WTC11 (cell line): ENCODE measurements around the gene USP20. TPM values are rescaled to one million over a fixed set of nuclear protein-coding genes. Genes with fewer than 3 reads are reported as not detected.

Experiments
- ATAC-seq: fragments of 200-7000 bp; cut with Tn5 transposase; 2 replicates; pipeline ENCODE4 v1.10.0; 2021; ENCODE audit warnings: mild to moderate bottlenecking, moderate library complexity
- CTCF ChIA-PET: fragments of 300-600 bp; sonication (Branson Sonifier 250); formaldehyde crosslinking; loops from one replicate; lab custom pipeline; 2021; ENCODE audit warnings: antibody characterized with exemption; lab: Charles Lee
- POLR2A ChIA-PET: fragments of 350-600 bp; sonication (Branson Sonifier 250); formaldehyde crosslinking; loops from one replicate; lab custom pipeline; 2021; ENCODE audit warnings: antibody characterized with exemption; lab: Charles Lee
- DNase-seq: peaks from one replicate; pipeline ENCODE4 v3.0.0; 2021; ENCODE audit warnings: low spot score
- H3K27ac Mint-ChIP-seq: 2 replicates; pipeline ENCODE4 v1.8.0; 2021; ENCODE audit warnings: mixed read lengths
- H3K27me3 Mint-ChIP-seq: 2 replicates; pipeline ENCODE4 v1.8.0; 2021; ENCODE audit warnings: low read depth, mild to moderate bottlenecking, moderate library complexity, mixed read lengths
- H3K36me3 Mint-ChIP-seq: 2 replicates; pipeline ENCODE4 v1.8.0; 2021; ENCODE audit warnings: mixed read lengths
- H3K4me1 Mint-ChIP-seq: 2 replicates; pipeline ENCODE4 v1.8.0; 2022; ENCODE audit warnings: mixed read lengths
- H3K4me3 Mint-ChIP-seq: 2 replicates; pipeline ENCODE4 v1.8.0; 2021; ENCODE audit warnings: mild to moderate bottlenecking, moderate library complexity, mixed read lengths
- H3K9me3 Mint-ChIP-seq: 2 replicates; pipeline ENCODE4 v1.8.0; 2021; ENCODE audit warnings: mixed read lengths
- AFF4 ChIP-seq: sonication (generic); formaldehyde crosslinking; IDR thresholded peaks from 2 replicates; pipeline ENCODE4 v1.8.1; 2023; ENCODE audit warnings: mild to moderate bottlenecking, missing genetic modification reagents, borderline replicate concordance
- ATF6 ChIP-seq: sonication (generic); formaldehyde crosslinking; IDR thresholded peaks from 2 replicates; pipeline ENCODE4 v1.8.1; 2023; ENCODE audit warnings: mild to moderate bottlenecking, missing genetic modification reagents
- CREB1 ChIP-seq: sonication (generic); formaldehyde crosslinking; IDR thresholded peaks from 2 replicates; pipeline ENCODE4 v1.8.0; 2023; ENCODE audit warnings: mild to moderate bottlenecking, missing genetic modification reagents
- E2F1 ChIP-seq: sonication (generic); formaldehyde crosslinking; IDR thresholded peaks from 2 replicates; pipeline ENCODE4 v1.8.0; 2022; ENCODE audit warnings: mild to moderate bottlenecking, missing genetic modification reagents
- E2F5 ChIP-seq: sonication (generic); formaldehyde crosslinking; IDR thresholded peaks from 2 replicates; pipeline ENCODE4 v1.8.1; 2022; ENCODE audit warnings: mild to moderate bottlenecking, moderate library complexity, missing genetic modification reagents
- ELF4 ChIP-seq: sonication (generic); formaldehyde crosslinking; IDR thresholded peaks from 2 replicates; pipeline ENCODE4 v1.8.1; 2022; ENCODE audit warnings: low read depth, mild to moderate bottlenecking, moderate library complexity, missing genetic modification reagents
- JAZF1 ChIP-seq: fragments of 250-450 bp; sonication (Bioruptor Pico); IDR thresholded peaks from 2 replicates; pipeline ENCODE4 v1.9.0; 2021; ENCODE audit warnings: moderate library complexity, mild to moderate bottlenecking, inconsistent platforms
- MAX ChIP-seq: sonication (generic); formaldehyde crosslinking; IDR thresholded peaks from 2 replicates; pipeline ENCODE4 v1.8.0; 2022; ENCODE audit warnings: mild to moderate bottlenecking, missing genetic modification reagents
- MXD4 ChIP-seq: fragments of 250-450 bp; sonication (Bioruptor Pico); IDR thresholded peaks from 2 replicates; pipeline ENCODE4 v1.8.0; 2021; ENCODE audit warnings: mild to moderate bottlenecking, moderate library complexity, borderline replicate concordance
- NR1H2 ChIP-seq: sonication (generic); formaldehyde crosslinking; IDR thresholded peaks from 2 replicates; pipeline ENCODE4 v1.9.0; 2021; ENCODE audit warnings: mild to moderate bottlenecking, moderate library complexity, missing genetic modification reagents
- RELA ChIP-seq: sonication (generic); formaldehyde crosslinking; IDR thresholded peaks from 2 replicates; pipeline ENCODE4 v1.8.1; 2022; ENCODE audit warnings: missing genetic modification reagents, mild to moderate bottlenecking, borderline replicate concordance
- RORB ChIP-seq: fragments of 250-450 bp; sonication (Bioruptor Pico); IDR thresholded peaks from 2 replicates; pipeline ENCODE4 v1.9.0; 2021; ENCODE audit warnings: mild to moderate bottlenecking
- SMAD4 ChIP-seq: sonication (generic); formaldehyde crosslinking; IDR thresholded peaks from 2 replicates; pipeline ENCODE4 v1.8.0; 2022; ENCODE audit warnings: mild to moderate bottlenecking, missing genetic modification reagents
- TEAD4 ChIP-seq: sonication (generic); formaldehyde crosslinking; IDR thresholded peaks from 2 replicates; pipeline ENCODE4 v1.8.0; 2022; ENCODE audit warnings: mild to moderate bottlenecking, missing genetic modification reagents
- USF2 ChIP-seq: sonication (generic); formaldehyde crosslinking; IDR thresholded peaks from 2 replicates; pipeline ENCODE4 v1.8.1; 2023; ENCODE audit warnings: mild to moderate bottlenecking, missing genetic modification reagents, moderate library complexity
- ZBTB21 ChIP-seq: sonication (generic); formaldehyde crosslinking; IDR thresholded peaks from 2 replicates; pipeline ENCODE4 v1.8.1; 2023; ENCODE audit warnings: mild to moderate bottlenecking, missing genetic modification reagents, borderline replicate concordance
- ZMAT4 ChIP-seq: fragments of 250-450 bp; sonication (Bioruptor Pico); IDR thresholded peaks from 2 replicates; pipeline ENCODE4 v1.9.0; 2021; ENCODE audit warnings: mild to moderate bottlenecking
- ZNF263 ChIP-seq: sonication (generic); formaldehyde crosslinking; IDR thresholded peaks from 2 replicates; pipeline ENCODE4 v1.8.1; 2022; ENCODE audit warnings: low read depth, mild to moderate bottlenecking, moderate library complexity, missing genetic modification reagents
- ZNF396 ChIP-seq: fragments of 250-450 bp; sonication (Bioruptor Pico); IDR thresholded peaks from 2 replicates; pipeline ENCODE4 v1.8.0; 2021; ENCODE audit warnings: mild to moderate bottlenecking, moderate library complexity, borderline replicate concordance
- total RNA-seq: library from RNA; stranded (reverse); gene quantifications from 3 replicates; pipeline ENCODE4 v1.2.3, GENCODE V29; 2021

The USP20 gene
- total RNA-seq, 1 experiment from 2014 or later: 29.3 TPM

GRCh38 chr9:129864991-129865647 is 29.9 kb downstream of the USP20 start:
- CTCF ChIA-PET: no interaction called here
- H3K27ac Mint-ChIP-seq: no peak overlapping the region; the same call in 1 of the 2 replicates
- H3K36me3 Mint-ChIP-seq: peaks cover 28% of the 10 kb centered on the region
- TF ChIP-seq JAZF1 (no peak), AFF4 (CRISPR knock-in tag) (no peak), ATF6 (CRISPR knock-in tag) (no peak), SMAD4 (no peak), ZBTB21 (CRISPR knock-in tag) (no peak), MXD4 (CRISPR knock-in tag) (no peak), E2F1 (CRISPR knock-in tag) (no peak), RORB (CRISPR knock-in tag) (no peak), RELA (CRISPR knock-in tag) (no peak), MAX (CRISPR knock-in tag) (no peak), ZNF396 (no peak), ELF4 (CRISPR knock-in tag) (no peak), CREB1 (CRISPR knock-in tag) (no peak), E2F5 (CRISPR knock-in tag) (no peak), USF2 (no peak), ZMAT4 (CRISPR knock-in tag) (no peak), NR1H2 (CRISPR knock-in tag) (no peak), TEAD4 (no peak), ZNF263 (CRISPR knock-in tag) (no peak)
- H3K4me1 Mint-ChIP-seq: no peaks in the 10 kb centered on the region
- H3K9me3 Mint-ChIP-seq: no peaks in the 10 kb centered on the region
- DNase-seq (no peak), ATAC-seq (no peak)
- H3K4me3 Mint-ChIP-seq: no peak overlapping the region
- no peaks in the 10 kb centered on the region for H3K27me3 Mint-ChIP-seq
- POLR2A ChIA-PET: interaction anchor here (0.6 kb wide), 1 partner anchor 1188 kb away, joined by 3 read pairs; no protein-coding TSS in a partner anchor
